OCI-LY1 (cell line): ENCODE results near the gene CTNND1.

Experiments used
- H2AFZ ChIP-seq: fragments of 200-600 bp; sonication (generic), shearing (Covaris generic); 2 replicates; pipeline ENCODE4 v1.6.0; 2014; ENCODE audit warnings: antibody characterized with exemption, mild to moderate bottlenecking, low read length
- H3F3A ChIP-seq: fragments of 200-600 bp; sonication (generic), shearing (Covaris generic); 2 replicates; pipeline ENCODE4 v1.6.0; 2014; ENCODE audit warnings: mild to moderate bottlenecking, antibody characterized with exemption, low read length, moderate library complexity; ENCODE audit not compliant: insufficient read depth
- H3K27ac ChIP-seq: fragments of 200-600 bp; sonication (generic); 2 replicates; pipeline ENCODE4 v1.5.1; 2014; ENCODE audit warnings: low read length, mixed run types, mild to moderate bottlenecking, low read depth; ENCODE audit not compliant: poor library complexity, severe bottlenecking
- H3K27me3 ChIP-seq: fragments of 200-600 bp; sonication (generic); 2 replicates; pipeline ENCODE4 v1.6.0; 2014; ENCODE audit warnings: antibody characterized with exemption, mild to moderate bottlenecking, low read length, moderate library complexity; ENCODE audit not compliant: insufficient read depth
- H3K36me3 ChIP-seq: fragments of 200-600 bp; sonication (generic); 2 replicates; pipeline ENCODE4 v1.6.1; 2014; ENCODE audit warnings: mild to moderate bottlenecking, antibody characterized with exemption, low read length, moderate library complexity, mixed read lengths; ENCODE audit not compliant: insufficient read depth
- H3K4me1 ChIP-seq: fragments of 200-600 bp; sonication (generic); 2 replicates; pipeline ENCODE4 v1.5.1; 2014; ENCODE audit warnings: mild to moderate bottlenecking, low read length, moderate library complexity; ENCODE audit not compliant: insufficient read depth, severe bottlenecking
- H3K4me2 ChIP-seq: fragments of 200-600 bp; sonication (generic), shearing (Covaris generic); 2 replicates; pipeline ENCODE4 v1.6.1; 2014; ENCODE audit warnings: low read length
- H3K4me3 ChIP-seq: fragments of 200-600 bp; sonication (generic); 2 replicates; pipeline ENCODE4 v1.5.1; 2014; ENCODE audit warnings: low read length, low read depth, mild to moderate bottlenecking, mixed read lengths; ENCODE audit not compliant: poor library complexity, severe bottlenecking
- H3K79me2 ChIP-seq: fragments of 200-600 bp; shearing (Covaris generic); 2 replicates; pipeline ENCODE4 v1.6.1; 2016; ENCODE audit warnings: mixed run types, low read length, mixed read lengths; ENCODE audit not compliant: insufficient read depth
- H3K9ac ChIP-seq: fragments of 200-600 bp; sonication (generic), shearing (Covaris generic); 2 replicates; pipeline ENCODE4 v1.6.1; 2014; ENCODE audit warnings: mild to moderate bottlenecking, low read length, mixed read lengths
- H3K9me2 ChIP-seq: fragments of 200-600 bp; sonication (generic), shearing (Covaris generic); 2 replicates; pipeline ENCODE4 v1.6.1; 2014; ENCODE audit warnings: low read depth, mild to moderate bottlenecking, low read length, mixed read lengths
- H3K9me3 ChIP-seq: fragments of 200-600 bp; shearing (Covaris generic); 2 replicates; pipeline ENCODE4 v1.6.1; 2014; ENCODE audit warnings: low read length, mixed read lengths
- H4K20me1 ChIP-seq: fragments of 200-600 bp; sonication (generic), shearing (Covaris generic); 2 replicates; pipeline ENCODE4 v1.6.0; 2016; ENCODE audit warnings: mild to moderate bottlenecking, low read length; ENCODE audit not compliant: insufficient read depth
- CTCF ChIP-seq: fragments of 200-600 bp; sonication (generic), shearing (Covaris generic); IDR thresholded peaks from 2 replicates; pipeline ENCODE4 v1.5.1; 2017; ENCODE audit warnings: mild to moderate bottlenecking, antibody characterized with exemption, low read length, moderate library complexity, mixed read lengths
- EZH2 ChIP-seq: fragments of 200-600 bp; sonication (generic), shearing (Covaris generic); IDR thresholded peaks from 2 replicates; pipeline ENCODE4 v1.8.0; 2017; ENCODE audit warnings: borderline replicate concordance, mixed run types, mild to moderate bottlenecking, antibody characterized with exemption, low read length, moderate library complexity, mixed read lengths

The CTNND1 gene

GRCh38 chr11:57867966-57868365 is 106.4 kb downstream of the CTNND1 start:
- Histone ChIP-seq H3K9me3 (no peaks in the 10 kb centered on the region), H3K4me1 (no peaks in the 10 kb centered on the region), H3K9ac (no peak overlapping the region), H3K36me3 (no peaks in the 10 kb centered on the region), H3K79me2 (no peaks in the 10 kb centered on the region), H3F3A (no peaks in the 10 kb centered on the region), H4K20me1 (no peaks in the 10 kb centered on the region), H2AFZ (no peak overlapping the region), H3K27me3 (no peaks in the 10 kb centered on the region), H3K9me2 (no peaks in the 10 kb centered on the region), H3K27ac (no peak overlapping the region), H3K4me2 (no peak overlapping the region), H3K4me3 (no peak overlapping the region)
- TF ChIP-seq EZH2 (no peak), CTCF (no peak)

GRCh38 chr11:57868491-57868890 is 106.9 kb downstream of the CTNND1 start:
- Histone ChIP-seq H3K4me2 (no peak overlapping the region), H2AFZ (no peak overlapping the region), H3K79me2 (no peaks in the 10 kb centered on the region), H3K27ac (no peak overlapping the region), H4K20me1 (no peaks in the 10 kb centered on the region), H3K4me3 (no peak overlapping the region), H3K27me3 (no peaks in the 10 kb centered on the region), H3K9me2 (no peaks in the 10 kb centered on the region), H3K36me3 (no peaks in the 10 kb centered on the region), H3F3A (no peaks in the 10 kb centered on the region), H3K4me1 (no peaks in the 10 kb centered on the region), H3K9me3 (no peaks in the 10 kb centered on the region), H3K9ac (no peak overlapping the region)
- TF ChIP-seq EZH2 (no peak), CTCF (no peak)
